ENCODE data around the gene PTPRO. TPM values are rescaled to one million over a fixed set of nuclear protein-coding genes. Genes with fewer than 3 reads are reported as not detected.

The PTPRO gene
- total RNA-seq, 3 donors from 2014 or later, result 11.0 to 39.9 (median 21.9) TPM

- H3K36me3 ChIP-seq (ENCODE audit: low read depth), result no peaks in the 10 kb centered on the region
- intact Hi-C loops (cut with DNase I, micrococcal nuclease), result no loop called here
- TF ChIP-seq, protein P1, sequence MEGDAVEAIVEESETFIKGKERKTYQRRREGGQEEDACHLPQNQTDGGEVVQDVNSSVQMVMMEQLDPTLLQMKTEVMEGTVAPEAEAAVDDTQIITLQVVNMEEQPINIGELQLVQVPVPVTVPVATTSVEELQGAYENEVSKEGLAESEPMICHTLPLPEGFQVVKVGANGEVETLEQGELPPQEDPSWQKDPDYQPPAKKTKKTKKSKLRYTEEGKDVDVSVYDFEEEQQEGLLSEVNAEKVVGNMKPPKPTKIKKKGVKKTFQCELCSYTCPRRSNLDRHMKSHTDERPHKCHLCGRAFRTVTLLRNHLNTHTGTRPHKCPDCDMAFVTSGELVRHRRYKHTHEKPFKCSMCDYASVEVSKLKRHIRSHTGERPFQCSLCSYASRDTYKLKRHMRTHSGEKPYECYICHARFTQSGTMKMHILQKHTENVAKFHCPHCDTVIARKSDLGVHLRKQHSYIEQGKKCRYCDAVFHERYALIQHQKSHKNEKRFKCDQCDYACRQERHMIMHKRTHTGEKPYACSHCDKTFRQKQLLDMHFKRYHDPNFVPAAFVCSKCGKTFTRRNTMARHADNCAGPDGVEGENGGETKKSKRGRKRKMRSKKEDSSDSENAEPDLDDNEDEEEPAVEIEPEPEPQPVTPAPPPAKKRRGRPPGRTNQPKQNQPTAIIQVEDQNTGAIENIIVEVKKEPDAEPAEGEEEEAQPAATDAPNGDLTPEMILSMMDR (IDR thresholded peaks at IDR 0.05), result no peak
- no peak for ATAC-seq
- H3K4me3 ChIP-seq, result no peak overlapping the region
- no peak for DNase-seq
- no peaks in the 10 kb centered on the region for H3K4me1 ChIP-seq (ENCODE audit: low read depth)
- H3K9me3 ChIP-seq, result no peaks in the 10 kb centered on the region
These were observed 149.7 kb downstream of the PTPRO start for GRCh38 chr12:15472036-15472435.

DNA sequence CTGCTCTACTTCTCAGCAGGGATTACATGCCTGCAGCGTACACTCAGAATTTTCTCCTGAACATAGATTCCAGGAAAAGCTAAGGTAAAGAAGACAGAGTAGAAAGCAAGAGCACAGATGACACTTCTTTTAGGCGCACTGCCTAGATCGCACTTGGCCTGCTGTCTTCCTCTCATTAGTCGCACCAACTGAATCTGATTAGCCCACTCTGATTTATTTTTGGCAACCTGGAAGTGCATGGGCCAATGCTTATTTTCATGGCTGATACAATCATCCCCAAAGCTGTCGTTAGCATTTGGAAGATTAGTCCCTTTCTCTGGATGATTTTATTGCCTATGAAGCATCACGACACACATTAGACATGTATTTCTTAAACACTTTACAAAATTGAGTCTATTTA lies 152.5 kb downstream of the PTPRO start:
- no peaks in the 10 kb centered on the region for H3K4me1 ChIP-seq (ENCODE audit: low read depth)
- no peak overlapping the region for H3K4me3 ChIP-seq
- intact Hi-C loops (cut with DNase I, micrococcal nuclease), result no loop called here
- ATAC-seq, result no peak
- no peaks in the 10 kb centered on the region for H3K9me3 ChIP-seq
- TF ChIP-seq, protein P1 (IDR thresholded peaks at IDR 0.05), result no peak
- no peaks in the 10 kb centered on the region for H3K36me3 ChIP-seq (ENCODE audit: low read depth)
- DNase-seq, result no peak

GRCh38 chr12:15477761-15478160 lies 155.5 kb downstream of the PTPRO start:
- ATAC-seq, result no peak
- Histone ChIP-seq H3K36me3 (ENCODE audit: low read depth) (no peaks in the 10 kb centered on the region), H3K4me1 (ENCODE audit: low read depth) (no peaks in the 10 kb centered on the region), H3K4me3 (no peak overlapping the region), H3K9me3 (no peaks in the 10 kb centered on the region)
- TF ChIP-seq, protein P1 (IDR thresholded peaks at IDR 0.05), result no peak
- no peak for DNase-seq
- intact Hi-C loops (cut with DNase I, micrococcal nuclease), result no loop called here

DNA sequence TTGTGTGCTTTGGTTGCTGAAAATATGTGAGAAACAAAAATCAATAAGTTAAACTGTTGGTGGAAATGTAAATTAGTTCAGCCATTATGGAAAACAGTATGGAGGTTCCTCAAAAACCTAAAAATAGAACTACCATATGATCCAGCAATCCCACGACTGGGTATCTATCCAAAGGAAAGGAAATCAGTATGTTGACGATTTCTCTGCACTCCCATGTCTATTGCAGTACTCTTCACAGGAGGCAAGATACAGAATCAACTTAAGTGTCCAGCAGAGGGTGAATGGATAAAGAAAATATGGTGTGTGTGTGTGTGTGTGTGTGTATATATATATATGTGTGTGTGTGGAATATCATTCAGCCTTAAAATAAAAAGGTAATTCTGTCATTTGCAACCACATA lies 159.5 kb downstream of the PTPRO start:
- H3K36me3 ChIP-seq (ENCODE audit: low read depth), result no peaks in the 10 kb centered on the region
- H3K4me1 ChIP-seq (ENCODE audit: low read depth), result no peaks in the 10 kb centered on the region
- no peaks in the 10 kb centered on the region for H3K9me3 ChIP-seq
- H3K4me3 ChIP-seq, result no peak overlapping the region
- DNase-seq, result no peak
- TF ChIP-seq, protein P1 (IDR thresholded peaks at IDR 0.05), result no peak
- intact Hi-C loops (cut with DNase I, micrococcal nuclease), result no loop called here
- no peak for ATAC-seq

DNA sequence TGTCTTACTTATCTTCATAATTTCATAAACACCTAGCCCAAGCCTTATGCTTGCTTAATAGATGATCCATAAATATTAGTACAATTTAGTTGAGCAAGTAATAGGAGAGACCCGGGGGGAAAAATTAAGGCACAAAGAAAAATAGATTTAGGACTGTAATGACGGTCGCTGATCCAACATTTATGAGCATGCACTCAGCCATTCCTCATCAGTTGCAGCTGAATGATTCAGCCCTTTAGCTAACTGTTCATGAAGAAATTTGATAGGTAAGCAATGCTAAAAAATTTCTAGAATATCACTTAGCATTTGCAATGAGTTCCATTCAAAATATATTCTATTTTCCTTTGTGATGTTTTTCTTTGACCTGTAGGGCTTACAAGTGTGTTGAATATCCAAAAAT lies 163.2 kb downstream of the PTPRO start:
- TF ChIP-seq, protein P1 (IDR thresholded peaks at IDR 0.05), result no peak
- no peak for DNase-seq
- Histone ChIP-seq H3K4me1 (ENCODE audit: low read depth) (no peaks in the 10 kb centered on the region), H3K4me3 (no peak overlapping the region), H3K36me3 (ENCODE audit: low read depth) (no peaks in the 10 kb centered on the region), H3K9me3 (no peaks in the 10 kb centered on the region)
- ATAC-seq, result no peak
- intact Hi-C loops (cut with DNase I, micrococcal nuclease), result no loop called here

- Histone ChIP-seq H3K4me3 (no peak overlapping the region), H3K36me3 (ENCODE audit: low read depth) (no peaks in the 10 kb centered on the region), H3K4me1 (ENCODE audit: low read depth) (no peaks in the 10 kb centered on the region), H3K9me3 (no peaks in the 10 kb centered on the region)
- ATAC-seq (no peak), DNase-seq (no peak)
- intact Hi-C loops (cut with DNase I, micrococcal nuclease), result no loop called here
- TF ChIP-seq, protein P1 (IDR thresholded peaks at IDR 0.05), result no peak
These were observed 164.6 kb downstream of the PTPRO start for GRCh38 chr12:15486859-15487258.

Data from mucosa of descending colon (tissue), 3 donors.